Occipital lobe (tissue), 2 donors: ENCODE data around the gene ULK3. TPM values are rescaled to one million over a fixed set of nuclear protein-coding genes. Genes with fewer than 3 reads are reported as not detected.

Source experiments
- DNase-seq: peaks from one replicate; lab custom pipeline; 2025; lab: John Stamatoyannopoulos, UW
- total RNA-seq: library from RNA; depleted of rRNA; stranded (reverse); fragments of >200 nt; gene quantifications from one replicate; pipeline ENCODE4 v1.2.3, GENCODE V29; 2014

The ULK3 gene
- total RNA-seq, 1 donor from 2014 or later: 32.4 TPM

- no peak for DNase-seq
These were observed 20.7 kb downstream of the ULK3 start for GRCh38 chr15:74822233-74822632.

- DNase-seq: no peak
These were observed 21.2 kb downstream of the ULK3 start for GRCh38 chr15:74821790-74822158.

- no peak for DNase-seq
These were observed 21.7 kb downstream of the ULK3 start for GRCh38 chr15:74821091-74821789.

GRCh38 chr15:74820056-74820455 lies 22.9 kb downstream of the ULK3 start:
- DNase-seq: no peak

- DNase-seq: no peak
These were observed 25.6 kb downstream of the ULK3 start for GRCh38 chr15:74817370-74817737.

- no peak for DNase-seq
These were observed 26.2 kb downstream of the ULK3 start for GRCh38 chr15:74816624-74817369.

- DNase-seq: no peak
These were observed 27.0 kb downstream of the ULK3 start for GRCh38 chr15:74815961-74816360.

- no peak for DNase-seq
These were observed 27.6 kb downstream of the ULK3 start for GRCh38 chr15:74815121-74815934.

- DNase-seq: no peak
These were observed 30.4 kb downstream of the ULK3 start, which contains the start of gene LMAN1L for GRCh38 chr15:74812533-74812932. Gene LMAN1L (plus strand): TSS chr15:74812835. CDS start chr15:74812855, 20 bp downstream.

GRCh38 chr15:74809956-74810355 lies 33.0 kb downstream of the ULK3 start:
- DNase-seq: no peak

- no peak for DNase-seq
These were observed 33.7 kb downstream of the ULK3 start for GRCh38 chr15:74809242-74809641.

GRCh38 chr15:74808840-74809229 lies 34.1 kb downstream of the ULK3 start:
- no peak for DNase-seq

- no peak for DNase-seq
These were observed 34.7 kb downstream of the ULK3 start for GRCh38 chr15:74808078-74808839.

GRCh38 chr15:74807282-74807681 lies 35.7 kb downstream of the ULK3 start:
- DNase-seq: no peak

GRCh38 chr15:74804935-74805334 lies 38.0 kb downstream of the ULK3 start:
- DNase-seq: no peak

GRCh38 chr15:74802862-74803447 lies 40.0 kb downstream of the ULK3 start:
- DNase-seq: no peak

- DNase-seq: no peak
These were observed 40.7 kb downstream of the ULK3 start for GRCh38 chr15:74802290-74802689.

GRCh38 chr15:74801311-74801997 lies 41.5 kb downstream of the ULK3 start:
- no peak for DNase-seq

- DNase-seq: no peak
These were observed 42.3 kb downstream of the ULK3 start for GRCh38 chr15:74800559-74801094.
